Right lung (tissue), 5 donors: ENCODE measurements around the gene NCOR2. TPM values are rescaled to one million over a fixed set of nuclear protein-coding genes. Genes with fewer than 3 reads are reported as not detected.

Source experiments
- DNase-seq, 2 donors: peaks; one replicate each; pipeline ENCODE4 v3.0.0-alpha.2; 2013
- polyA plus RNA-seq, 5 donors: library from polyadenylated mRNA; unstranded; fragments of 120-200 nt; gene quantifications; one replicate each; pipeline versions ENCODE4 v1.2.1 to v1.2.3, GENCODE V29; 2013; ENCODE audit warnings: inconsistent platforms in 1 of 5, low replicate concordance in 1 of 5; ENCODE audit not compliant: insufficient read length in 5 of 5, insufficient read depth in 1 of 5

Gene NCOR2
- polyA plus RNA-seq, 5 donors = 49.2 to 116 (median 85.8) TPM

DNA sequence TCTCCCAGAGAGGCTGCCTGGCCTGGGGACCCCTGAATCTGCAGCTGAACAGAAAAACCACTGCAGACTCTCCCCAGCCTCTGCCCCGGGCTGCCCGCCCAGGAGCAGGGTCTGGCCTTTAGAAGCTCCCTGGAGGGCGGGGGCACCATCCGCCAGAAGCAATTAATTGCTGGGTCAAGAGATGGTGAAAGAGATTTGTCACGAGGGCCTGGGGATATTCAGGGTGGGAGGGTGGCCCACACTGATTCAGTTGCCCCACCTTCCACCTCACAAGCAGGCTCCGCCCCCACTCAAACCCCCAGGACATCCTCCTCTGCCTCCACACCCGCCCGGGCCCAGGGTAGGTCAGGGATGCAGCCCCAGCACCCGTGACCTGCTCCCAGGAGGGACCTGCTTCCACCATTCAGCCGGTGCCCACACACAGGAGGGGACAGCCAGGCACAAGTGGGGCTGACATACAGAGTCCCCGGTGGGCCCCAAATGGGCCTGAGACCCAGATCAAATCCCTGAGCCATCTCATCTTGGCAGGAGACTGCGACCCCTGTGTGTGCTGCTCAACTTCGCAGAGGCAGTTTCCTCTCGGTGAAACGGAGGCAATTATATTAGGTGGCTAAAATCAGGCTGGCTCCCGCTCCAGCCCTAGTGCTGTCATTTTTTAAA is 23.0 kb downstream of the NCOR2 start:
- no peak for DNase-seq

DNA sequence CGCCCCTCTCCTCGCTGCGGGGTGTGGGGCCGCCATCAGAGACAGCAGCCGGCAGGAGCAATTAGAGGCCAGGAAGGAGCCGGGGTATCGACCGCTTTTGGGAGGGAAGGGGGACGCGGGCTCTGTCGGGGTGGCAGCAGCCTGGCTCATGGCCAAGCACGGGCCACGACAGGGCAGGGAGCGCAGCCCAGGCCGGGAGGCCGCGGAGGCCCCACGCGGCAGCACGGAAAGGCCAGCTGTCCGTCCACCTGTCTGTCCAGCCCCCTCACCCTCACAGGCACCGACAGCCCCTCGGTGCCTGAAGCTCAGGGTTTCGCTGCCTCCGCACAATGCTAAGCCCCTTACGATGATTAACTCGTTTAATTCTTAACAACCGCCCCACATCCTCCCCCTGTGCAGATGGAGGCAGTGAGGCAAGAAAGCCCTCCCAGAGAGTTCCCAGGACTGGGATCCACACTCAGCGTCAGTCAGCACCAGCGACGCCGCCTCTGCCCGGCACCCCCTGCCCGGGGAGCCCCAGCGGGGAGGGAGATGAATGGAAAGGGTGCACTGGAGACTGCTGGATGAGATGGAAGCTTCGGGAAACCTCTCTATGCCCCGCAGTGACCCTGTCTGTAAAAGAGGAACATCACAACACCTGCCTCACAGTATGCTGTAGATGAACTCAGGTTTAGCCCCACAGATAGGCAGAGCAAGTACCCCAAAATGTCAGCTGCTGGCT is 23.7 kb downstream of the NCOR2 start:
- DNase-seq = no peak

DNA sequence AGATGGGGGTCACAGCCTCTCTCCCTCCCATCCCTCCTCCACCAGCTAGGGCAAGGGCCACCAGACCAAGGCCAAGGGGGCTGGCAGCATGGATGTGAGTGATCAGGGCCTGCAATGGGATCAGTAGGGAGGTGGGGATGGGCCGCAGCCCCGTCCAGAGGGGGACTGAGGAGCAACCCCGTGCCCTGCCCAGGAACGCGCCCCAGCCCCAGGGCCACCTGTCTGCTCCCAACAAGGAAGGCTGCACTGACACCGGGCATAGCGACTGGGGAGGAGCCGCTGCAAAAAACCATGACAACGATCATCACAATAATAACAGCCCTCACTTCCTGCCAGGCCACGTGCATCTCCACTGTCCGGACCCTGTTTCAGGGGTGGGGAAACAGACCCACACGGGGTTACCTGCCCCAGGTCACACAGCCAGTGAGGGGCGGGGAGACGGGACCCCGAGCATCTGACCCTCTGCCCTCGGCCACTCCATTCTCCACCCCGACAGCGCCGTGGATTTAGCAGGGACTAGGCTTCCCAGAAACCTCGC is 24.3 kb downstream of the NCOR2 start:
- DNase-seq = peak; percentile 63 to 77

DNA sequence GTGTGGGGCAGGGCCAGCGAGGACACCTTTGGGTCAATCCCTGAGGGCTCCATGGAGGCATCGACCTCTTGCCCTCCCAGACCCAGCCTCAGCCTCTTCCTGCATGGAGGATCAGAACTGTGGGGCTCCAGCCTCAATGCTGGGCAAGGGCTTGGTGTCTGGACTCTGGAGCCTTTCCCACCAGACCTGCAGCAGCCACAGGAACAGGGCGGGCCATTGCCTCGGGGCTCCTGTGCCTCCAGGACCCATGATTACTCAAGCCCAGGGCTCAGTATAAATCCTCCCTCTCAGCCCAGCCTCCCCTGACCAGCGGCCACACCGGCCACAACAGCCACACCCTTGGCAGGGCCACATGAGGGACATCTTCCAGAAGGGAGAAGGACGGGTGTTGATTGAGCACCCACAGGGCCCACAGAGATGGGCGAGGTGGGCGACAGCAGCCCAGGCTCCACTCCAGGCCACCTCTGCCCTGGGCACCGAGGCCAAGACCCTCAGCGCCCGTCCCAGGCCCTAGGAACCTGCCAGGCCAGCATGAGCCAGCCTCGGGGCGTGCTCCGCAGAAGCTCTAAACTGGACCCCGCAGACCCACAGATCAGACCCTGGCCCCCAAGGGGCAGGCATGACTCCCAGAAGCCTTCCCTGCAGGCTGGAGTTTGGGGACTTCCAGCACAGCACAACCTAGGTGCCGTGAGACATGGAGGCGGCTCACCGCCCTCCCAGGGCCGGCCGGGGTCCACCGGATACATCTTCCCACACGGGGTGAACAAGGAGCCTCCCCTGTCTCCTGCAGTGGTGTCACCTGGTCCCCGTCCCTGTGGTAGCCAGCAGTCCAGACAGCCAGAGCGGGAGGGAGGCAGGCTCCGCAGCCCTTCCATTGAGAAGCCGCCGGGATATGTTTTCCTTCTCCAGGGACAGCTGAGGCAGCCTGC is 25.1 kb downstream of the NCOR2 start:
- no peak for DNase-seq

DNA sequence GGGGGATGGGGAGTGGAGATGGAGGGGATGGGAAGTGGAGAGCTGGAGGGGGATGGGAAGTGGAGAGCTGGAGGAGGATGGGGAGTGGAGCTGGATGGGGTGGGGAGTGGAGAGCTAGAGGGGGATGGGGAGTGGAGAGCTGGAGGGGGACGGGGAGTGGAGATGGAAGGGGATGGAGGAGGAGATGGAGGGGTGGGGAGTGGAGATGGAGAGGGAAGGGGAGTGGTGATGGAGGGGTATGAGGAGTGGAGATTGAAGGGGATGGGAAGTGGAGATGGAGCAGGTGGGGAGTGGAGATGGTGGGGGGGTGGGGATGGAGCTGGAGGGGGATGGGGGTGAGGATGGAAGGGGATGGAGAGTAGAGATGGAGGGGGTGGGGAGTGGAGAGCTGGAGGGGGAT is 26.1 kb downstream of the NCOR2 start:
- no peak for DNase-seq

DNA sequence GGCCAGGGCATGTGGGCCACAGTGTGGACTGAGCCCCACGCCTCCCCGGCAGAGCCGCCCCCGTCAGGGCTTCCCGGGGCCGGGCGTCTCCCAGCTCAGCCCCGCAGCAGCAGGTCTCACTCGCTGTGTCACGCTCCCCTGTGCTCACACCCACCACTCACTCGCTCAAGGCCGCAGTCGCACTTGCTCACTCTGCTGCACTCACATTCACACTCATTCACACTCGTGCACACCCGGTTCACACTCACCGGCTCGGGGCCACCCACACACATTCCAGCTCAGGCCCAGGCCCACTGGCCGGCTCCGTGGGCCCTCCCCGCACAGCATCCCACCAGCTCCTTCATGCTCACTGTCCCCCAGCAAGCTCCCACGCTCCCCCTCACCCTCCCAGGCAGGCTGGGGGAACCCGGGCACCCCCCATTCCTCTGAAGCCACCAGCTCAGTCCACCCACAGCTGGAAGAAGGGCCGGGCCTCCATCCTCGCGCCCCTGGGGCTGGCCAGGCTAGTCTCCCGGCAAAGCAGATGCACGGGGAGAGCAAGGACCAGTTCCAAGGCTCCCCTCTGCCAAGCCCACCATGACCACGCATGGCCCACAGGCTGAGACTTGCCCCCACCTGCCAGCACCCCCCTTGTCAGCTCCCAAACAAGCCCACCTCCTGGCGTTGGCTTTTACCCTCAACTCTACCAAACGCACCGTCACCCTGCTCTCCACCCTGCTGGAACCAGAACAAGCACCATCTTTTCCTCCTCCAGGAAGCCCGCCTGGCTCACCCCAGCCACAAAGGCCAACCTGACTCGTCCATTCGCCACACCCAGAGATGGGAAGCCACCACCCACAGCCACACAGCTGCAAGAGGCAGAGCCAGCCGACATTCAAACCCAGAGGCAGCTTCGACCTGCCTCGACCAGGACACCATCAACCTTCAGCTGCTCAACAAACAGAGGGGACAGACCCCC is 28.0 kb downstream of the NCOR2 start:
- DNase-seq = no peak

DNA sequence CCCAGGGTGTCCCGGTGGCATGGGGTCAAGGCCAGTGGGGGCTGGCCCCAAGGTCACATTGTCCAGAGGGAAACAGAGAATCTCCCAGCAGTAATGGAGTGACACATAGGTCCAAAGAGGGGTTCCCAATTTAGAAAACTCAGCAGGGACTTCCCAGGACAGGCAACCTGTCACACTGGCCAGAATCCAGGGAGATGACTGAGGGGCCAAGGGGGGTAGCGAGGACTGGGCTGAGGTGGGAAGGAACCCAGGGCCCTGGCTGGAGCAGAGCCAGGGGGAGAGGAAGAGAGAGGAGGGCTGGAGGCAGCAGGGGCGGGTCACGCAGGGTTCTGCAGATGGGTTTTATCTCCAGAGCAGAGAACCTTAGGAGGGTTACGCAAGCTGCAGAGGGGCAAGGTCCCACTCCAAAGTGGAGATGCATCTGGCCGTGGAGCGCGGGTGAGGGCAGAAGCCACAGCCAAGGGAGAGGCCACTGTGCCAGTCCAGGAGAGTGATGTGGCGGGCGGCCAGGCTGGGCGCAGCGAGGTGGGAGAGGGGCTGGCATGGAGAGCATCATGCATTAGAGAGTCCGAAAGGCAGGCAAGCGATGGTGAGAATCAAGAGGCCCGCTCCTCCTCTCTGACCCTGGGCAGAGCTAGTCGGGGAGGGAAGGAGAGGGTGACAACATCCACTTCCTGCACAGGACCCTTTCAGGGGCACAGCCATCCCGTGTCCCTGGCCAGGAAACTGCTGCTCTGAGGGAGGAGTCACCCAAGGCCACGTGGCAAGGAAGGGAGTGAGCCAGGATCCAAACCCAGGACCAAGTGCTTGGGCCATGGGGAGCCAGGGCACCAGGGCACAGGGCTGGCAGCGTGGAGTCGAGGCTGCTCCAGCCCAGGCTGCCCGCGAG is 29.0 kb downstream of the NCOR2 start:
- no peak for DNase-seq

DNA sequence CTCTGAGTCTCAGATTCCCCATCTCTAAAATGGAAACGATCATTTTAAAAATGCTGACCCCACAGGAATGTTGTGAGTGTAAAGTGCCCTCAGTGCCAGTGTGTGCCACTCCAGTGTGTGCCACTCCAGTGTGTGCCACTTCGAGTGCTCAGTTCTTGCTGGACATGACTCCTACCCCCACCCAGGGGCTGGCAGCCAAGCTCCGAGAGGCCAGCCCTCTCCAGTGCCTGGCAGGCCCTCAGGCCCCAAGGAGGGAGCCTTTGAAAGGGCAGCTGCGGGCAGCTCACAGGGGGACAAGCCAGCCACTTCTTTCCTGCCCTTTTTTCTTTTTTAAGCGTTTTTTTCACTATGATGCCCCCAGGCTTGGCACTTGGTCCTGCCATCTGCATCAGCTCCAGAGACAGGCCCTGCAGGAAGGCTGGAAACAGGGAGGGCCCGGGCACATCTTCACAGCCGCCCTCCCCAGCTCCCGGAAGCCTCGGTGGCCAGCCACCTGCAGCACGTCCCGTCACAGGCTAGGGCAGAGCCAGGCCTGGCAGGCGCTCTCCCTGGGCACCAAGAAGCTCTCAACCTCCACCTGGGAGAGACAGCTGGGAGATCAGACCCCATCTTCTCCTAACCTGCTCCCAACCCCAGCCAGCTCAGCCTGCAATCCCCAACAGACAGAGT is 29.8 kb downstream of the NCOR2 start:
- no peak for DNase-seq

DNA sequence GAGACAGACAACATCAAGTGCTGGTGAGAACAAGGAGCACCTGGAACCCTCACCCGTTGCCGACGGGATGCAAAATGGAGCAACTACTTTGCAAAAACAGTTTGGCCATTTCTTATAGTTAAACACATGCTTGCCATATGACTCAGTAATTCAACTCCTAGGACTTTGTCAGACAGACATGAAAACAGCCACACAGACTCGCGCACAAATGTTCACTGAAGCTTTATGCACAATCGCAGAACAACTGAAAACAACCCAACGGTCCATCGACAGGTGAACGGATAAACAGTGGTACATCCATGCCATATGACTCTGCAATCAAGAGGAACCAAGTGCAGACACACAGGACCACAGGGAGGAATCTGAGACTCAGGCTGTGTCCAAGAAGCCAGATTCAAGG is 30.8 kb downstream of the NCOR2 start:
- no peak for DNase-seq

DNA sequence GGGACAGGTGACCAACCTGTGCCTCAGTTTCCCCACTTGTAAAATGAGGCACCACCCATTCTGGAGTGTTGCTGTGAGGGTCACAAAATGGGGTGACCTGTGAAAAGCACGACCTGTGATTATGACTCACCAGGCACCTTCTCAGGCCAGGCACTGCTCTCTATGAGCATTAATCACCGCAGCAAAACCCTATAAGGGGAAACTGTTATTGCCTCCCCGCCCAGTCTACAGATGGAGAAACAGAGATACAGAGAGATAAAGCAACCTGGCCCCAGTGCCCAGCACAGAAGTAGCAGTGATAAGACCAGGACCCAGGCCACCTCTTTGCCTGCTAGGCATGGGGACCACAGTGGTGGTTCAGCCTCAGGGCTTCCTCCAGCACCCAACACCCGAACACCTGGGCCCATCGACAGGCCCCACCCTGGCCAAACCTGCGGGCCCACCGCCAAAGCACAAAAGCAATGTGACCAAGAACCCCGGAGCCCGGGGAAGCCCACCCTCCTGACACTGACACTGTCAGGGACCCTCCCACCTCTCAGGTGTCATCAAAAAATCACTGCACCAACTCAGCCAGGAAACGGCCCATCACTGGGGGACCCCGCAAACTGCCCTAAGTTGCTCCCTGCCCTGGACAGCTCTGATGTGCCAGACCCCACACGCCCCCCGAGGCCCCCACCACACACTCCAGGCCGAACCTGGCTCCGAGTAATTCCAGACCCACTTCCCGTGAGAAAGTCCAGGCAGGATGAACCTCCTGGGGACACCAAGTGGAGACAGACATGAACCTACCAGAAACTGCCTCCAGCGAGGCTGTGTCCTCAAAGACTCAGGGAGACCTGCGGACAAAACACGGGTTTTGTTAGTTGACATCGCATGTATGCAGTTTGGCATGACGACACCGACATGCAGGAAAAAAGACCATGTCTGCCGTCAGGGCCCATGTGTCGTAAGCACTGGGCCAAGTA is 32.4 kb downstream of the NCOR2 start:
- no peak for DNase-seq

DNA sequence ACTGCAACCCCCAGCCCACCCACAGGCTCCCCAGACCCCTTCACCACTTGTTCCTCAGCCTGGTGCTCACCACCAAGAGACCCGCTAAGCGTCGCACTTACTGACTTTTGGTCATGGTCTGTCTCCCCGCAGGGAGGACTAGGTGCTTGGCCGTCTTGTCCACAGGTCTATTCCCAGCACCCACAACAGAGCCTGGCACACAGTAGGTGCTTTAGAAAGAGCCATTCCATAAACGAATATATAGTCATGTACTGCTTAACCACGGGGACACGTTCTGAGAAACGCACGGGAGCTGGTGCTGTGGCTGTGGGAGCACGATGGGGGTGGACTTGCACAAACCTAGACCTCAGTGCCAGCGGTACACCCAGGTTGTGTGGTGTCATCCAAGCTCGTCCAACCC is 34.0 kb downstream of the NCOR2 start:
- no peak for DNase-seq

DNA sequence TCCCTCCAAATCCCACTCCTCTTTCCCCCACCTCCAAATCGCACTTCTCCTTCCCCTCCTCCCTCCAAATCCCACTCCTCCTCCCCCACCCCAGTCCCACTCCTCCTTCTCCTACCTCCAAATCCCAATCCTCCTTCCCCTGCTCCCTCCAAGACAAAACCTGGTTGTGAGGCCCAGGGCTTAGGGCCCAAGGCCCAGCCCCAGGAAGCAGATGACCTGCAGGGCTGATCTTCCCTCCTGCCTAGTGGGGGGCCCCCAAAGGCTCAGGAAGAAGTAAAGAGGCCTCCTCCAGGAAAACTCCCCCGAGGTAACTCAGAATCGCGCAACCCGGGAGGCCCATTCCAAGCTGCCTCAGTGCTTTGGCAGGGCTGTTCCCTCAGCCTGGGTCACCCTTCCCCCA is 34.4 kb downstream of the NCOR2 start:
- DNase-seq = no peak

DNA sequence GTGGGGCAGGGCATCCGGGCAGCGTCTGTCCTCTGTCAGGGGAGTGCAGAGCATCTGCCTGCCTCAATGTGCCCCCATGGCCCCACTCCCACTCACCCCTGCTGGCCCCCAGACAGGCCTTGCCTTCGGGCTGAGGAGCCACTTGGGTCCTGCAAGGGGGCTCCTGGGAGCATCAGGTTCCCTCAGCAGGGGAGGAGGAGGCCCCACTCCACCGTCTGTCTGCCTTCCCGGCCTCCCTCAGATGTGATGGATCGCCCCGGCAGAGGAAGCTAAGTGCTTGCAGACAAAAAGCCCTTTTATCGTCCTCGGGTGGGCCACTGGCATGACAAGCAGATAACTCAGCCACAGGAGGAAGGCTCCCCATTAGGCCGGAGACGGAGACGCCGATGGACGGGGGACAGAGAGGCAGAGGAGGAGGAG is 35.1 kb downstream of the NCOR2 start:
- no peak for DNase-seq

DNA sequence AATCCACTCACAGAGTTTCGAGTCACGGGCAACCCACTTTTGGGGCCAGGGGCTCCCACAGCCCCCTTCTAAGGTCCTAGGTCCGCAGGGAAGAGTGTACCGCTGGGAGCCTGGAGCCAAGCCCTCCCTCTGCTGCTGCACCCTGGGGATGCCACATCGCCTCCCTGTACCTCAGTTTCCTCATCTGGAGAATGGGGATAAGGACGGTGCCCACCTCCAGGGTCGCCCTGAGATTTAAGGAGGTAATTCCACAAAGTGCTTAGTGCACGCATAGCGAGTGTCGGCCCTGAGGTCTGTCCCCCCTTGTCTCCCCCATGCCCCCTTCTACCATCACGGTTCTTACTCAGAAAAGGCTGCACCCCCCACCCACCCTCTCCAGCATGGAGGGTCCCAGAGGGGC is 35.5 kb downstream of the NCOR2 start:
- DNase-seq = no peak

DNA sequence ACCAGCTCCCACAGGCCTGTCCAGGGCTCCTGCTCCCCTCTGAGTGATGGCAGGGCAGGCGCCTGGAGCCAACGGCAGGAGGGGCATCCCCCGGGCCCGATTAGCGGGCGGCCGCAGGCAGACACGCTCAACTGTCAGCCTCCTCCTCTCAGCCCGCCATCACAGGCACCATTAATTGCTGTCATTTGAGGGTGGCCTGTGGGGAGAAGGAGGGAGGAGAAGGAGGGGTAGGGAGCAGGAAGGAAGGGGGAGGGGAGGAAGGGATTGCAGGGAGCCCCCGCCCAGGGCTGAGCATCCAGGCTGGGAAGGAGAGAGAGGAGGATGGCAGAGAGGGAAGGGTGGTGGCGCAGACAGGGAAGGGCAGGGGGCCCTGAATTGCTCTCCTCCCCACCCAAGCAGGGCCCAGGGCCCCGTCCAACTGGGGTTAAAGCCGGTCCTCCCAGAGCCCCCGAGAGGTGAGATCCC is 36.1 kb downstream of the NCOR2 start:
- DNase-seq = no peak

DNA sequence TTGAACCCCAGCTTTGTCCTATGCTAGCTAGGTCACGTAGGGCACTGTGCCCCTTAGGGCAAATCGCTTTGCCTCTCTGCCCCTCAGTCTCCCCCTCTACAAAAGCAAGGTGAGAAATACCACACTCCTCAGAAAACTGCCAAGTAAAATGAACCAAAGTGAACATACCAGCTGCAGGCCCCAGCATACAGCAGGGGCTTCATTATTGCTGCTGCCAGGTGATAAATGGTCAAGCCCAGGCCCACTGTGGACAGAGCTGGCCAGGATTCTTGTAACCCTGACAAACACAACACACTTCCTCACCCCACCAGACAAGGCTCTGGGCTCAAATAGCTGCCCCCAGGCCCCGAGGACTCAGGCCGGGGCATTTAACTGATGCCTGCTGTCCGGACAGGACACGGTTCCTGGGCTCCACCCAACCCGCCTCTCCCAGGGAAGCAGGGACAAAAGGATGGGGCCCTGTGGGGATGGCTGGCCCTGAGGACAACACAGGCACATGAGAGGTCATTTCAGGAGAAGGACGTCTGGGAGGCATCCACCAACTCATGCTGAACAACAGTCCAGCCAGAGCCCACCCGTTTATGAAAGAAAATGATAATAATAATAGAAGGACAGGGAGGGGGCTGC is 36.7 kb downstream of the NCOR2 start:
- DNase-seq = no peak

DNA sequence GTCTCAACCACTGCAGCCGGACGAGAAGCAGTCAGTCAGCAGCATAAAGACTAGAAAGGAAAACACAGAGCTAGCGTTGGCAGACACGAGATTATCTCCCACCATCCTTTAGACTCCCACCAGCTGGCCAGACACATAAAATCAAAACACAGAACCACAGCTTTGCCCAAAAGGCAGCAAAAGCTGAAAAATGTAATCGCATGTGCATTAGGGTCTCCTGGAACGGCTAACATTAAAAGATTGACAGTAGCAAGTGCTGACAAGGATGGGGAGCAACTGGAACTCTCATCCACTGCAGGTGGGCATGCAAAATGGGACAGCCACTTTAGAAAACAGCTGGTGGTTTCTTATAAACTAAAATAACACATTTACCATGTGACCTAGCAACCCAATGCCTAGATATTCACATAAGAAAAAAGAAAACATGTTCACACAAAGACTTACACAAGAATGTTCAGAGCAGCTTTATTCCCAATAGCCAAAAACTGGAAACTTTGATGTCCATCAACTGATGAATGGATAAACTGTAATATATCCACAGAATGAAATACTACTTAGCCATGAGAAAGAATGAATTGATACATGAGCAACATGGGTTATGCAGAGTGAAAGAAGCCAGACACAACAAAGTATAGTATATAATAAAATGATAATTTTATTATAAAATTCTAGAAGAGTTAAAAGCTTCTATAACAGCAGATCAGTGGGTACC is 37.7 kb downstream of the NCOR2 start:
- no peak for DNase-seq
